ENCODE results near the gene GMFB.

GMFB gene

GRCh38 chr14:54490445-54491175 is 1.8 kb upstream of the GMFB start:
- TF ChIP-seq, protein P1, sequence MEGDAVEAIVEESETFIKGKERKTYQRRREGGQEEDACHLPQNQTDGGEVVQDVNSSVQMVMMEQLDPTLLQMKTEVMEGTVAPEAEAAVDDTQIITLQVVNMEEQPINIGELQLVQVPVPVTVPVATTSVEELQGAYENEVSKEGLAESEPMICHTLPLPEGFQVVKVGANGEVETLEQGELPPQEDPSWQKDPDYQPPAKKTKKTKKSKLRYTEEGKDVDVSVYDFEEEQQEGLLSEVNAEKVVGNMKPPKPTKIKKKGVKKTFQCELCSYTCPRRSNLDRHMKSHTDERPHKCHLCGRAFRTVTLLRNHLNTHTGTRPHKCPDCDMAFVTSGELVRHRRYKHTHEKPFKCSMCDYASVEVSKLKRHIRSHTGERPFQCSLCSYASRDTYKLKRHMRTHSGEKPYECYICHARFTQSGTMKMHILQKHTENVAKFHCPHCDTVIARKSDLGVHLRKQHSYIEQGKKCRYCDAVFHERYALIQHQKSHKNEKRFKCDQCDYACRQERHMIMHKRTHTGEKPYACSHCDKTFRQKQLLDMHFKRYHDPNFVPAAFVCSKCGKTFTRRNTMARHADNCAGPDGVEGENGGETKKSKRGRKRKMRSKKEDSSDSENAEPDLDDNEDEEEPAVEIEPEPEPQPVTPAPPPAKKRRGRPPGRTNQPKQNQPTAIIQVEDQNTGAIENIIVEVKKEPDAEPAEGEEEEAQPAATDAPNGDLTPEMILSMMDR (IDR thresholded peaks at IDR 0.05): no peak

- TF ChIP-seq, protein P1 (IDR thresholded peaks at IDR 0.05): no peak
These were observed 1.1 kb upstream of the GMFB start for GRCh38 chr14:54489731-54490444.

GRCh38 chr14:54489318-54489683 is 521 bp upstream of the GMFB start:
- TF ChIP-seq, protein P1 (IDR thresholded peaks at IDR 0.05): no peak

- TF ChIP-seq, protein P1 (IDR thresholded peaks at IDR 0.05): no peak
These were observed 498 bp downstream of the GMFB start for GRCh38 chr14:54488318-54488645.

- TF ChIP-seq, protein P1 (IDR thresholded peaks at IDR 0.05): no peak
These were observed 1.0 kb downstream of the GMFB start for GRCh38 chr14:54487771-54488170.

DNA sequence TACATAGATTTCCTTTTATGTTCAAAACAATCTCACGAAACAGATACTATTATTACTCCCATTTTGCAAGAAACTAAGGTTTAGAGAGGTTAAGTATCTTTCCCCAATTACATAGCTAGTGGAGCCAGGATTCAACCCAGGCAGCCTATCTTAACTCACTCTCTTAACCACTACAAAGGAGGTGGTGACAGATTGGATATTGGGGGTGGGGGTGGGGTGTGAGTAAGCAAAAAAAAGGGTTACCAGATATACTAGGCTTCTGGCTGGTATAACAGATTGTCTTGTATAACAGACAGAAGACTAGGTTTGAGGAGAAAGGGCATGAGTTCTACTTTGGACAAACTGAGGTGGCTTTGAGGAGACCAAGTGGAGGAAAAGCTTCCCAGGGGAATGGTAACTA is 2.1 kb downstream of the GMFB start:
- TF ChIP-seq, protein P1 (IDR thresholded peaks at IDR 0.05): no peak

- TF ChIP-seq, protein P1 (IDR thresholded peaks at IDR 0.05): no peak
These were observed 4.9 kb downstream of the GMFB start for GRCh38 chr14:54483846-54484245.
